ENCODE measurements around the gene TLK2. TPM values are rescaled to one million over a fixed set of nuclear protein-coding genes. Genes with fewer than 3 reads are reported as not detected.
"Not testable (repeated sequence)": the region's sequence is repeated elsewhere in the genome, so short reads cannot be mapped to it uniquely, and the experiment has no call there.

Gene TLK2
- total RNA-seq, 1 experiment from 2014 or later, result 31.6 TPM

GRCh38 chr17:62541073-62541472 is 62.4 kb downstream of the TLK2 start:
- in situ Hi-C loops (cut with HindIII; ENCODE audit: low sequenced_read_pairs); DNase-seq (ENCODE audit: low spot score): not testable (repeated sequence)

- peak; percentile 4 for DNase-seq (ENCODE audit: low spot score)
- in situ Hi-C loops (cut with HindIII; ENCODE audit: low sequenced_read_pairs), result not testable (repeated sequence)
Measured at GRCh38 chr17:62543278-62543775, 64.7 kb downstream of the TLK2 start.

GRCh38 chr17:62546066-62546465 is 67.4 kb downstream of the TLK2 start:
- in situ Hi-C loops (cut with HindIII; ENCODE audit: low sequenced_read_pairs), result not testable (repeated sequence)

GRCh38 chr17:62552851-62553659 is 74.4 kb downstream of the TLK2 start:
- in situ Hi-C loops (cut with HindIII; ENCODE audit: low sequenced_read_pairs), result not testable (repeated sequence)
- DNase-seq (ENCODE audit: low spot score), result peak; percentile 39

More at GRCh38 chr17:62546066-62546465, 67.4 kb downstream of the TLK2 start:
- DNase-seq (ENCODE audit: low spot score), result not testable (repeated sequence)

- DNase-seq (ENCODE audit: low spot score); in situ Hi-C loops (cut with HindIII; ENCODE audit: low sequenced_read_pairs): not testable (repeated sequence)
Measured at GRCh38 chr17:62557532-62557931, 78.9 kb downstream of the TLK2 start.

- in situ Hi-C loops (cut with HindIII; ENCODE audit: low sequenced_read_pairs); DNase-seq (ENCODE audit: low spot score): not testable (repeated sequence)
Measured at GRCh38 chr17:62558941-62559340, 80.3 kb downstream of the TLK2 start.

- in situ Hi-C loops (cut with HindIII; ENCODE audit: low sequenced_read_pairs); DNase-seq (ENCODE audit: low spot score): not testable (repeated sequence)
Measured at GRCh38 chr17:62560971-62561370, 82.3 kb downstream of the TLK2 start.

- DNase-seq (ENCODE audit: low spot score), result no peak
- in situ Hi-C loops (cut with HindIII; ENCODE audit: low sequenced_read_pairs), result no loop called here
Measured at GRCh38 chr17:62562656-62563055, 84.0 kb downstream of the TLK2 start.

- in situ Hi-C loops (cut with HindIII; ENCODE audit: low sequenced_read_pairs), result no loop called here
- DNase-seq (ENCODE audit: low spot score), result no peak
Measured at GRCh38 chr17:62565817-62566216, 87.2 kb downstream of the TLK2 start.

- in situ Hi-C loops (cut with HindIII; ENCODE audit: low sequenced_read_pairs), result no loop called here
Measured at GRCh38 chr17:62566996-62567578, 88.5 kb downstream of the TLK2 start.

GRCh38 chr17:62572488-62572887 is 93.9 kb downstream of the TLK2 start:
- no peak for DNase-seq (ENCODE audit: low spot score)
- in situ Hi-C loops (cut with HindIII; ENCODE audit: low sequenced_read_pairs), result no loop called here

More at GRCh38 chr17:62566996-62567578, 88.5 kb downstream of the TLK2 start:
- DNase-seq (ENCODE audit: low spot score), result no peak

- no peak for DNase-seq (ENCODE audit: low spot score)
- in situ Hi-C loops (cut with HindIII; ENCODE audit: low sequenced_read_pairs), result no loop called here
Measured at GRCh38 chr17:62572888-62573401, 94.3 kb downstream of the TLK2 start.

- no peak for DNase-seq (ENCODE audit: low spot score)
- in situ Hi-C loops (cut with HindIII; ENCODE audit: low sequenced_read_pairs), result no loop called here
Measured at GRCh38 chr17:62573480-62574117, 95.0 kb downstream of the TLK2 start.

- in situ Hi-C loops (cut with HindIII; ENCODE audit: low sequenced_read_pairs), result no loop called here
Measured at GRCh38 chr17:62576382-62576781, 97.8 kb downstream of the TLK2 start.

GRCh38 chr17:62578757-62579487 is 100.3 kb downstream of the TLK2 start:
- DNase-seq (ENCODE audit: low spot score), result no peak
- in situ Hi-C loops (cut with HindIII; ENCODE audit: low sequenced_read_pairs), result no loop called here

More at GRCh38 chr17:62576382-62576781, 97.8 kb downstream of the TLK2 start:
- DNase-seq (ENCODE audit: low spot score), result no peak

- no peak for DNase-seq (ENCODE audit: low spot score)
- in situ Hi-C loops (cut with HindIII; ENCODE audit: low sequenced_read_pairs), result no loop called here
Measured at GRCh38 chr17:62580947-62581346, 102.3 kb downstream of the TLK2 start.

GRCh38 chr17:62581764-62582163 is 103.1 kb downstream of the TLK2 start:
- no peak for DNase-seq (ENCODE audit: low spot score)
- in situ Hi-C loops (cut with HindIII; ENCODE audit: low sequenced_read_pairs), result no loop called here

GRCh38 chr17:62587554-62587953 is 108.9 kb downstream of the TLK2 start:
- DNase-seq (ENCODE audit: low spot score), result no peak
- in situ Hi-C loops (cut with HindIII; ENCODE audit: low sequenced_read_pairs), result no loop called here

- in situ Hi-C loops (cut with HindIII; ENCODE audit: low sequenced_read_pairs), result no loop called here
- DNase-seq (ENCODE audit: low spot score), result no peak
Measured at GRCh38 chr17:62588109-62588508, 109.5 kb downstream of the TLK2 start.
